SK-N-SH (cell line): ENCODE measurements around the gene AKAP12. TPM values are rescaled to one million over a fixed set of nuclear protein-coding genes. Genes with fewer than 3 reads are reported as not detected.

Experiments used
- CTCF ChIA-PET: fragments of 300-600, 350-600 bp; formaldehyde crosslinking; extraction: SDS; loops from one replicate; lab custom pipeline; 2021; lab: Yijun Ruan, JAX
- POLR2A ChIA-PET: fragments of 350-600 bp; sonication (Branson Sonifier 250); formaldehyde crosslinking; extraction: SDS; loops from one replicate; lab custom pipeline; 2020; ENCODE audit warnings: antibody characterized with exemption, inconsistent platforms; lab: Yijun Ruan, JAX
- DNase-seq: peaks from one replicate; pipeline ENCODE4 v3.0.0; 2012
- H2AFZ ChIP-seq: fragments of 200-600 bp; sonication (generic); 2 replicates; pipeline ENCODE4 v1.8.1; 2016; ENCODE audit warnings: antibody characterized with exemption, mild to moderate bottlenecking, low read depth
- H3F3A ChIP-seq: fragments of 200-600 bp; sonication (generic); replicated peaks from 2 replicates; pipeline ENCODE3; 2016; ENCODE audit warnings: antibody characterized with exemption, mild to moderate bottlenecking; ENCODE audit not compliant: insufficient read depth
- H3K27ac ChIP-seq, 2 experiments: fragments of 200-500 bp in 1 of 2; fragments of 200-600 bp in 1 of 2; sonication (Bioruptor generic) in 1 of 2; sonication (generic), shearing (Covaris generic) in 1 of 2; 2 replicates each; pipeline versions ENCODE4 v1.5.1 to v1.6.1; 2014 to 2016; ENCODE audit warnings: low read depth in 2 of 2, inconsistent platforms in 1 of 2, low read length in 1 of 2, mild to moderate bottlenecking in 1 of 2, mixed read lengths in 1 of 2
- H3K27me3 ChIP-seq: fragments of 200-600 bp; sonication (generic), shearing (Covaris generic); 2 replicates; pipeline ENCODE4 v1.6.1; 2016; ENCODE audit warnings: mixed run types; ENCODE audit not compliant: insufficient read depth
- H3K36me3 ChIP-seq, 2 experiments: fragments of 200-500 bp in 1 of 2; fragments of 200-600 bp in 1 of 2; sonication (Bioruptor generic) in 1 of 2; sonication (generic) in 1 of 2; replicated peaks in 1 of 2; 2 replicates each; pipeline versions ENCODE3 to v1.5.1; 2014 to 2016; ENCODE audit warnings: low read length in 1 of 2, mild to moderate bottlenecking in 1 of 2; ENCODE audit not compliant: insufficient read depth in 2 of 2, control insufficient read depth in 1 of 2
- H3K4me1 ChIP-seq, 2 experiments: fragments of 200-500 bp in 1 of 2; fragments of 200-600 bp in 1 of 2; sonication (Bioruptor generic) in 1 of 2; sonication (generic), shearing (Covaris generic) in 1 of 2; 2 replicates each; pipeline versions ENCODE4 v1.5.1 to v1.6.1; 2014 to 2016; ENCODE audit warnings: low read depth in 1 of 2, low read length in 1 of 2, mixed run types in 1 of 2; ENCODE audit not compliant: insufficient read depth in 2 of 2, control insufficient read depth in 1 of 2
- H3K4me2 ChIP-seq: fragments of 200-600 bp; sonication (generic), shearing (Covaris generic); 2 replicates; pipeline ENCODE4 v1.6.1; 2017; ENCODE audit warnings: mixed run types
- H3K4me3 ChIP-seq, 2 experiments: fragments of 200-500 bp in 1 of 2; fragments of 200-600 bp in 1 of 2; sonication (Bioruptor generic) in 1 of 2; sonication (generic), shearing (Covaris generic) in 1 of 2; 2 replicates each; pipeline versions ENCODE4 v1.5.1 to v1.8.1; 2014 to 2016; ENCODE audit warnings: low read depth in 2 of 2, inconsistent platforms in 1 of 2, low read length in 1 of 2, mild to moderate bottlenecking in 1 of 2, mixed read lengths in 1 of 2, moderate library complexity in 1 of 2
- H3K79me2 ChIP-seq: fragments of 200-600 bp; sonication (generic); 2 replicates; pipeline ENCODE4 v1.8.1; 2017; ENCODE audit warnings: mild to moderate bottlenecking; ENCODE audit not compliant: insufficient read depth
- H3K9ac ChIP-seq: fragments of 200-600 bp; sonication (generic); 2 replicates; pipeline ENCODE4 v1.6.1; 2017; ENCODE audit warnings: mixed run types
- H3K9me2 ChIP-seq: fragments of 200-600 bp; sonication (generic); 2 replicates; pipeline ENCODE4 v1.6.1; 2017; ENCODE audit warnings: mixed run types
- H3K9me3 ChIP-seq: fragments of 200-600 bp; sonication (generic); 2 replicates; pipeline ENCODE4 v1.6.1; 2017; ENCODE audit warnings: mixed run types, mild to moderate bottlenecking, moderate library complexity
- H4K20me1 ChIP-seq: fragments of 200-600 bp; sonication (generic); 2 replicates; pipeline ENCODE4 v1.6.1; 2017; ENCODE audit warnings: mild to moderate bottlenecking, mixed run types; ENCODE audit not compliant: insufficient read depth
- EZH2phosphoT487 ChIP-seq: fragments of 200-600 bp; sonication (generic); IDR thresholded peaks from 2 replicates; pipeline ENCODE4 v1.6.1; 2017; ENCODE audit warnings: low read depth, mixed run types, mild to moderate bottlenecking, antibody characterized with exemption, moderate library complexity, borderline replicate concordance
- FOSL2 ChIP-seq: IDR thresholded peaks from 2 replicates; pipeline ENCODE4 v1.4.0; 2012; ENCODE audit warnings: low read depth, mild to moderate bottlenecking, moderate library complexity, borderline replicate concordance
- FOXJ3 ChIP-seq: sonication (generic); formaldehyde crosslinking; IDR thresholded peaks from 2 replicates; pipeline ENCODE4 v1.5.1; 2020; ENCODE audit warnings: mild to moderate bottlenecking, missing genetic modification reagents
- GATA2 ChIP-seq: sonication (generic); formaldehyde crosslinking; IDR thresholded peaks from 2 replicates; pipeline ENCODE4 v1.5.0; 2020; ENCODE audit warnings: mild to moderate bottlenecking, missing genetic modification reagents
- MXI1 ChIP-seq: IDR thresholded peaks from 2 replicates; pipeline ENCODE4 v1.6.1; 2012; ENCODE audit warnings: mild to moderate bottlenecking, low read depth, low read length, improper control_type of control experiment
- NRF1 ChIP-seq: IDR thresholded peaks from 2 replicates; pipeline ENCODE4 v1.6.1; 2012; ENCODE audit warnings: low read depth, mild to moderate bottlenecking, low read length
- POLR2AphosphoS5 ChIP-seq: IDR thresholded peaks from 2 replicates; pipeline ENCODE4 v1.6.1; 2012; ENCODE audit warnings: low read depth, low read length
- RAD21 ChIP-seq: IDR thresholded peaks from 2 replicates; pipeline ENCODE4 v1.6.1; 2012; ENCODE audit warnings: mild to moderate bottlenecking, low read length
- RFX5 ChIP-seq: IDR thresholded peaks from 2 replicates; pipeline ENCODE4 v1.6.1; 2012; ENCODE audit warnings: mild to moderate bottlenecking, improper control_type of control experiment, low read length
- RXRA ChIP-seq: IDR thresholded peaks from 2 replicates; pipeline ENCODE4 v1.4.0; 2012; ENCODE audit warnings: low read depth, mild to moderate bottlenecking, borderline replicate concordance
- SIN3A ChIP-seq: IDR thresholded peaks from 2 replicates; pipeline ENCODE4 v1.6.1; 2012; ENCODE audit warnings: low read depth, mild to moderate bottlenecking, low read length, moderate library complexity, borderline replicate concordance
- SMC3 ChIP-seq: IDR thresholded peaks from 2 replicates; pipeline ENCODE4 v1.6.1; 2012; ENCODE audit warnings: low read depth, low read length, improper control_type of control experiment
- TCF12 ChIP-seq: IDR thresholded peaks from 2 replicates; pipeline ENCODE4 v1.4.0; 2012
- WGBS: methylation state at CpG from one replicate; pipeline ENCODE4 v1.1.6; 2017; ENCODE audit warnings: low lambda C conversion rate; 5-methylcytosine and 5-hydroxymethylcytosine counted together
- polyA plus RNA-seq, 3 experiments: library from polyadenylated mRNA; depleted of rRNA; stranded (reverse); fragments of >200 nt; gene quantifications; 2 replicates each; pipeline ENCODE4 v1.2.3, GENCODE V29; 2012
- TF ChIP-seq, protein P1 (sequence below): fragments of 200-600 bp; sonication (generic); IDR thresholded peaks from 2 replicates; pipeline ENCODE4 v1.6.1; 2017; ENCODE audit warnings: antibody characterized with exemption, mild to moderate bottlenecking, moderate library complexity
- TF ChIP-seq, protein P2 (sequence below): IDR thresholded peaks from 2 replicates; pipeline ENCODE4 v1.4.0; 2012; ENCODE audit warnings: low read depth
- TF ChIP-seq, protein P3 (sequence below): IDR thresholded peaks from 2 replicates; pipeline ENCODE4 v1.4.0; 2012; ENCODE audit warnings: low read depth, borderline replicate concordance
- TF ChIP-seq, protein P4 (sequence below): IDR thresholded peaks from 2 replicates; pipeline ENCODE4 v1.6.1; 2012; ENCODE audit warnings: mild to moderate bottlenecking, low read depth, low read length, moderate library complexity

The AKAP12 gene
- polyA plus RNA-seq, 1 of the 3 experiments (the other 2 are of a cell fraction): 46.5 TPM

DNA sequence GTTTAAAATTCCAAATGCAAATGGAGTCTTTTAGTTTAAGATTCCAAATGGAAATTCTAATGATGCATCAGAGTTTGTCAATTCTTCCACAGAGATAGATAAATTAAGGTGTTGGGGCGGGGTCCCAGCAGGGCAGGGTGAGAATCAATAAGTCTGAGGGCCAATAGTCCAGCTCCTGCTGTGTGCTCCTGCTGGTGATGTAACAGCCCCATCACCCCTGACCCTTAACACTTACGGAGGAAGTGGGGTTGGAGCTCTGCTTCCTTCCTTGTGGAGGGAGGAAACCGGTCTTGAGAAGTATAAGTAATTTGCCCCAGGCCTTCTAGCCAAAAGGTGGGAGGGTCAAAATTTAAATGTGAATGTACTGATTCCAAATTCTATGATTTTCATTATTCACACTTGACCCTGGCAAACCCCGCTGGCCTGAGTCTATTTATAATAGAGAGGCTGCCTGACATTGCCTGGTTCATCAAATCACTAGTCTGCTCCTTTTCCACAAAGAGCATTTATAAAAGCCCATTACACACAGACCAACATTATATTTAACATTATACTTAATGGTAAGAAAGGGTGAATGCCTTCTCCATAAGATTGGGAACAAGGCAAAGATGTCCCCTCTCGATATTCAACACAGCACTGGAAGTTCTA is 134.4 kb downstream of the AKAP12 start:
- 0 out of 4 replicates have a peak overlapping the region, but pooled peaks of 1 of the 2 experiments have one; percentile 8 for H3K27ac ChIP-seq
- POLR2A ChIA-PET: interaction anchor here (1.2 to 1.6 kb wide), 2 partner anchors 14 to 16 kb away, joined by 3 to 6 read pairs; no protein-coding TSS in a partner anchor
- no peaks in the 10 kb centered on the region for H3K9me3 ChIP-seq
- H3K36me3 ChIP-seq: peaks cover 10 to 18% of the 10 kb centered on the region in 2 experiments
- TF ChIP-seq, protein P1, sequence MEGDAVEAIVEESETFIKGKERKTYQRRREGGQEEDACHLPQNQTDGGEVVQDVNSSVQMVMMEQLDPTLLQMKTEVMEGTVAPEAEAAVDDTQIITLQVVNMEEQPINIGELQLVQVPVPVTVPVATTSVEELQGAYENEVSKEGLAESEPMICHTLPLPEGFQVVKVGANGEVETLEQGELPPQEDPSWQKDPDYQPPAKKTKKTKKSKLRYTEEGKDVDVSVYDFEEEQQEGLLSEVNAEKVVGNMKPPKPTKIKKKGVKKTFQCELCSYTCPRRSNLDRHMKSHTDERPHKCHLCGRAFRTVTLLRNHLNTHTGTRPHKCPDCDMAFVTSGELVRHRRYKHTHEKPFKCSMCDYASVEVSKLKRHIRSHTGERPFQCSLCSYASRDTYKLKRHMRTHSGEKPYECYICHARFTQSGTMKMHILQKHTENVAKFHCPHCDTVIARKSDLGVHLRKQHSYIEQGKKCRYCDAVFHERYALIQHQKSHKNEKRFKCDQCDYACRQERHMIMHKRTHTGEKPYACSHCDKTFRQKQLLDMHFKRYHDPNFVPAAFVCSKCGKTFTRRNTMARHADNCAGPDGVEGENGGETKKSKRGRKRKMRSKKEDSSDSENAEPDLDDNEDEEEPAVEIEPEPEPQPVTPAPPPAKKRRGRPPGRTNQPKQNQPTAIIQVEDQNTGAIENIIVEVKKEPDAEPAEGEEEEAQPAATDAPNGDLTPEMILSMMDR: no peak
- TF ChIP-seq SIN3A: no peak
- no peak for TF ChIP-seq RXRA
- TF ChIP-seq MXI1: no peak
- TF ChIP-seq TCF12: no peak
- TF ChIP-seq, protein P2, sequence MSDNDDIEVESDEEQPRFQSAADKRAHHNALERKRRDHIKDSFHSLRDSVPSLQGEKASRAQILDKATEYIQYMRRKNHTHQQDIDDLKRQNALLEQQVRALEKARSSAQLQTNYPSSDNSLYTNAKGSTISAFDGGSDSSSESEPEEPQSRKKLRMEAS: no peak
- no peak for TF ChIP-seq EZH2phosphoT487
- TF ChIP-seq POLR2AphosphoS5: no peak
- TF ChIP-seq SMC3: no peak
- no peak for TF ChIP-seq FOXJ3 (CRISPR knock-in tag)
- TF ChIP-seq, protein P3, sequence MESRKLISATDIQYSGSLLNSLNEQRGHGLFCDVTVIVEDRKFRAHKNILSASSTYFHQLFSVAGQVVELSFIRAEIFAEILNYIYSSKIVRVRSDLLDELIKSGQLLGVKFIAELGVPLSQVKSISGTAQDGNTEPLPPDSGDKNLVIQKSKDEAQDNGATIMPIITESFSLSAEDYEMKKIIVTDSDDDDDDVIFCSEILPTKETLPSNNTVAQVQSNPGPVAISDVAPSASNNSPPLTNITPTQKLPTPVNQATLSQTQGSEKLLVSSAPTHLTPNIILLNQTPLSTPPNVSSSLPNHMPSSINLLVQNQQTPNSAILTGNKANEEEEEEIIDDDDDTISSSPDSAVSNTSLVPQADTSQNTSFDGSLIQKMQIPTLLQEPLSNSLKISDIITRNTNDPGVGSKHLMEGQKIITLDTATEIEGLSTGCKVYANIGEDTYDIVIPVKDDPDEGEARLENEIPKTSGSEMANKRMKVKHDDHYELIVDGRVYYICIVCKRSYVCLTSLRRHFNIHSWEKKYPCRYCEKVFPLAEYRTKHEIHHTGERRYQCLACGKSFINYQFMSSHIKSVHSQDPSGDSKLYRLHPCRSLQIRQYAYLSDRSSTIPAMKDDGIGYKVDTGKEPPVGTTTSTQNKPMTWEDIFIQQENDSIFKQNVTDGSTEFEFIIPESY: no peak
- no peak for TF ChIP-seq RFX5
- no peak for TF ChIP-seq NRF1
- TF ChIP-seq GATA2 (CRISPR knock-in tag): no peak
- no peak for TF ChIP-seq RAD21
- no peak for TF ChIP-seq FOSL2
- TF ChIP-seq, protein P4, sequence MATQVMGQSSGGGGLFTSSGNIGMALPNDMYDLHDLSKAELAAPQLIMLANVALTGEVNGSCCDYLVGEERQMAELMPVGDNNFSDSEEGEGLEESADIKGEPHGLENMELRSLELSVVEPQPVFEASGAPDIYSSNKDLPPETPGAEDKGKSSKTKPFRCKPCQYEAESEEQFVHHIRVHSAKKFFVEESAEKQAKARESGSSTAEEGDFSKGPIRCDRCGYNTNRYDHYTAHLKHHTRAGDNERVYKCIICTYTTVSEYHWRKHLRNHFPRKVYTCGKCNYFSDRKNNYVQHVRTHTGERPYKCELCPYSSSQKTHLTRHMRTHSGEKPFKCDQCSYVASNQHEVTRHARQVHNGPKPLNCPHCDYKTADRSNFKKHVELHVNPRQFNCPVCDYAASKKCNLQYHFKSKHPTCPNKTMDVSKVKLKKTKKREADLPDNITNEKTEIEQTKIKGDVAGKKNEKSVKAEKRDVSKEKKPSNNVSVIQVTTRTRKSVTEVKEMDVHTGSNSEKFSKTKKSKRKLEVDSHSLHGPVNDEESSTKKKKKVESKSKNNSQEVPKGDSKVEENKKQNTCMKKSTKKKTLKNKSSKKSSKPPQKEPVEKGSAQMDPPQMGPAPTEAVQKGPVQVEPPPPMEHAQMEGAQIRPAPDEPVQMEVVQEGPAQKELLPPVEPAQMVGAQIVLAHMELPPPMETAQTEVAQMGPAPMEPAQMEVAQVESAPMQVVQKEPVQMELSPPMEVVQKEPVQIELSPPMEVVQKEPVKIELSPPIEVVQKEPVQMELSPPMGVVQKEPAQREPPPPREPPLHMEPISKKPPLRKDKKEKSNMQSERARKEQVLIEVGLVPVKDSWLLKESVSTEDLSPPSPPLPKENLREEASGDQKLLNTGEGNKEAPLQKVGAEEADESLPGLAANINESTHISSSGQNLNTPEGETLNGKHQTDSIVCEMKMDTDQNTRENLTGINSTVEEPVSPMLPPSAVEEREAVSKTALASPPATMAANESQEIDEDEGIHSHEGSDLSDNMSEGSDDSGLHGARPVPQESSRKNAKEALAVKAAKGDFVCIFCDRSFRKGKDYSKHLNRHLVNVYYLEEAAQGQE: no peak
- TF ChIP-seq, all 33 proteins: peak for 0
- no peak overlapping the region for H3K9ac ChIP-seq
- no peak overlapping the region for H3K4me2 ChIP-seq
- peaks cover 18% of the 10 kb centered on the region for H3F3A ChIP-seq
- no peaks in the 10 kb centered on the region for H4K20me1 ChIP-seq
- CTCF ChIA-PET: interaction anchor here (0.6 to 1.5 kb wide), 2 partner anchors 50 to 1052 kb away, joined by 3 to 4 read pairs; no protein-coding TSS in a partner anchor
- no peak for DNase-seq
- peaks cover 0 to 11% of the 10 kb centered on the region in 2 experiments; a peak in 2 of 4 replicates for H3K4me1 ChIP-seq
- H3K27me3 ChIP-seq: no peaks in the 10 kb centered on the region
- H3K4me3 ChIP-seq: no peak overlapping the region
- 96% methylated on average over 5 of the region's 5 CpGs for WGBS
- H3K9me2 ChIP-seq: no peaks in the 10 kb centered on the region
- H3K79me2 ChIP-seq: peaks cover 53% of the 10 kb centered on the region
- H2AFZ ChIP-seq: no peak overlapping the region
